K562 (cell line): Measurements from ENCODE around the gene MKNK2. TPM values are rescaled to one million over a fixed set of nuclear protein-coding genes. Genes with fewer than 3 reads are reported as not detected.

Experiments
- DDX20 ChIP-seq: fragments of 450-650 bp; IDR thresholded peaks from 2 replicates; pipeline ENCODE4 v1.6.1; 2016; ENCODE audit warnings: missing genetic modification characterization, low read depth, mild to moderate bottlenecking, missing compliant biosample characterization, moderate library complexity
- MEF2D ChIP-seq: conservative IDR thresholded peaks from 2 replicates; pipeline ENCODE4 v1.6.1; 2016; ENCODE audit warnings: low read depth, missing genetic modification characterization, missing compliant biosample characterization
- MXI1 ChIP-seq: IDR thresholded peaks from 2 replicates; pipeline ENCODE4 v1.6.1; 2011; ENCODE audit warnings: low read depth, mild to moderate bottlenecking, improper control_type of control experiment, low read length
- RBM22 ChIP-seq: fragments of 200-400 bp; formaldehyde crosslinking; IDR thresholded peaks from 2 replicates; pipeline ENCODE4 v1.6.1; 2018; ENCODE audit warnings: low read length, low read depth; ENCODE audit not compliant: poor library complexity, severe bottlenecking
- SRSF9 ChIP-seq: fragments of 200-400 bp; formaldehyde crosslinking; IDR thresholded peaks from 2 replicates; pipeline ENCODE4 v1.6.1; 2017; ENCODE audit warnings: low read depth, low read length, borderline replicate concordance
- TEAD4 ChIP-seq, 2 experiments: sonication (generic) in 1 of 2; formaldehyde crosslinking in 1 of 2; IDR thresholded peaks; 2 replicates each; pipeline versions ENCODE4 v1.6.1 to v1.8.0; 2012 to 2022; ENCODE audit warnings: borderline replicate concordance in 1 of 2, inconsistent platforms in 1 of 2, low read length in 1 of 2, mild to moderate bottlenecking in 1 of 2, missing genetic modification reagents in 1 of 2
- ZKSCAN1 ChIP-seq: fragments of 150-350 bp; IDR thresholded peaks from 2 replicates; pipeline ENCODE4 v1.6.1; 2016; ENCODE audit warnings: low read depth, low read length
- ZNF695 ChIP-seq: fragments of 450-650 bp; formaldehyde crosslinking; IDR thresholded peaks from 2 replicates; pipeline ENCODE4 v1.4.0; 2020; ENCODE audit warnings: mild to moderate bottlenecking, moderate library complexity
- polyA plus RNA-seq, 8 experiments: library from polyadenylated mRNA; depleted of rRNA in 4 of 8; stranded (reverse) in 5 of 8; unstranded in 3 of 8; fragments of >200 nt; fragmentation: Nextera tagmentation in 2 of 8; fragmentation: Illumina TruSeq in 1 of 8; extraction: Ambion mirVana in 2 of 8; extraction: Trizol in 1 of 8; gene quantifications; 2 replicates each; pipeline versions ENCODE4 v1.2.1 to v1.2.3, GENCODE V29; 2011 to 2014; ENCODE audit warnings: inconsistent platforms in 1 of 8, missing spikeins in 1 of 8
- total RNA-seq, 7 experiments: library from RNA; depleted of rRNA in 6 of 7; stranded (reverse); fragments of >200 nt in 6 of 7; fragmentation: Illumina TruSeq in 2 of 7; extraction: Trizol in 2 of 7; gene quantifications; 2 replicates each; pipeline versions ENCODE4 v1.2.1 to v1.2.3, GENCODE V29; 2011 to 2021; ENCODE audit warnings: low replicate concordance in 1 of 7
- TF ChIP-seq, protein P1 (sequence below), 2 experiments: fragments of 250-450 bp in 1 of 2; fragments of 450-650 bp in 1 of 2; sonication (Bioruptor Pico) in 1 of 2; IDR thresholded peaks; 2 replicates each; pipeline versions ENCODE4 v1.6.1 to v1.8.0; 2016 to 2021; ENCODE audit warnings: mild to moderate bottlenecking in 2 of 2, moderate library complexity in 2 of 2, missing compliant biosample characterization in 1 of 2, missing genetic modification characterization in 1 of 2
- TF ChIP-seq, protein P2 (sequence below): fragments of 250-450 bp; sonication (Bioruptor Pico); IDR thresholded peaks from 2 replicates; pipeline ENCODE4 v1.8.0; 2021; ENCODE audit warnings: moderate library complexity, mild to moderate bottlenecking, inconsistent platforms
- TF ChIP-seq, protein P3 (sequence below): fragments of 200-800 bp; sonication (Bioruptor generic); IDR thresholded peaks from 2 replicates; pipeline ENCODE4 v1.6.1; 2017; ENCODE audit warnings: missing genetic modification characterization, missing compliant biosample characterization
- TF ChIP-seq, protein P4 (sequence below): fragments of 250-450 bp; sonication (Bioruptor Pico); IDR thresholded peaks from 2 replicates; pipeline ENCODE4 v1.8.0; 2022; ENCODE audit warnings: moderate library complexity, mild to moderate bottlenecking, inconsistent platforms
- TF ChIP-seq, protein P5 (sequence below): fragments of 450-650 bp; IDR thresholded peaks from 2 replicates; pipeline ENCODE4 v1.6.1; 2016; ENCODE audit warnings: low read depth

Gene MKNK2
- total and polyA plus RNA-seq, 9 of the 15 experiments (the other 6 are each of a cell fraction or from before 2014, with no cell fraction given): 5.1 to 191 (median 51.9) TPM

DNA sequence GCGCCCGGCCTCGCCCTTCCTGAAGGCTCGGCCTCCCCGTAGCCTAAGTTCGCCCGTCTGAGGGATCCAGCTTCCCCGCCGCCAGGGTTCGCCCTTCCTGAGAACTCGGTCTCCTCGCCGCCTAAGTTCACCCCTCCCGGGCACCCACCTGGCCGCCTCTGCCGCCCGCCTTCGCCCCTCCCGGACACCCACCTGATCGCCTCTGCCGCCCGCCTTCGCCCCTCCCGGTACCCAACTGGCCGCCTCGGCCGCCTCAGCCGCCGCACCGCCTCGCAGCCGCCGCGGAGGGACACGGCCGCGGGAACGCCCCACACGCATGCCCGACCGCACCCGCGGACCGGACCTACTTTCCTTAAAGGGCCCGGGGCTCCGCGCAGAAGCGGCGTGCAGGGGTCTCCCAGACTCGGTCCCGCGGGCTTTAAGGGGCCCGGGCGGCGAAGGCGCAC lies 45.0 kb upstream of the MKNK2 start, which contains the start of gene MOB3A (continued):
- TF ChIP-seq DDX20: no peak
- TF ChIP-seq, protein P1, sequence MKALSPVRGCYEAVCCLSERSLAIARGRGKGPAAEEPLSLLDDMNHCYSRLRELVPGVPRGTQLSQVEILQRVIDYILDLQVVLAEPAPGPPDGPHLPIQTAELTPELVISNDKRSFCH (CRISPR knock-in tag; IDR thresholded peaks at IDR 0.05): no peak
- TF ChIP-seq, protein P1 (tag; IDR thresholded peaks at IDR 0.05): peak; percentile 83
- no peak for TF ChIP-seq SRSF9
- no peak for TF ChIP-seq RBM22
- TF ChIP-seq TEAD4 (IDR thresholded peaks at IDR 0.05; ENCODE audit: low read length): no peak; the same call in 1 of the 2 replicates
- peak; percentile 54; the same call in 1 of the 2 replicates for TF ChIP-seq TEAD4 (CRISPR knock-in tag; IDR thresholded peaks at IDR 0.05; ENCODE audit: borderline replicate concordance)
- TF ChIP-seq, protein P2, sequence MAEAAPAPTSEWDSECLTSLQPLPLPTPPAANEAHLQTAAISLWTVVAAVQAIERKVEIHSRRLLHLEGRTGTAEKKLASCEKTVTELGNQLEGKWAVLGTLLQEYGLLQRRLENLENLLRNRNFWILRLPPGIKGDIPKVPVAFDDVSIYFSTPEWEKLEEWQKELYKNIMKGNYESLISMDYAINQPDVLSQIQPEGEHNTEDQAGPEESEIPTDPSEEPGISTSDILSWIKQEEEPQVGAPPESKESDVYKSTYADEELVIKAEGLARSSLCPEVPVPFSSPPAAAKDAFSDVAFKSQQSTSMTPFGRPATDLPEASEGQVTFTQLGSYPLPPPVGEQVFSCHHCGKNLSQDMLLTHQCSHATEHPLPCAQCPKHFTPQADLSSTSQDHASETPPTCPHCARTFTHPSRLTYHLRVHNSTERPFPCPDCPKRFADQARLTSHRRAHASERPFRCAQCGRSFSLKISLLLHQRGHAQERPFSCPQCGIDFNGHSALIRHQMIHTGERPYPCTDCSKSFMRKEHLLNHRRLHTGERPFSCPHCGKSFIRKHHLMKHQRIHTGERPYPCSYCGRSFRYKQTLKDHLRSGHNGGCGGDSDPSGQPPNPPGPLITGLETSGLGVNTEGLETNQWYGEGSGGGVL (CRISPR knock-in tag): no peak
- TF ChIP-seq MEF2D (tag): 0 out of 2 replicates have a peak, but pooled peaks have one; percentile 28
- TF ChIP-seq, protein P3, sequence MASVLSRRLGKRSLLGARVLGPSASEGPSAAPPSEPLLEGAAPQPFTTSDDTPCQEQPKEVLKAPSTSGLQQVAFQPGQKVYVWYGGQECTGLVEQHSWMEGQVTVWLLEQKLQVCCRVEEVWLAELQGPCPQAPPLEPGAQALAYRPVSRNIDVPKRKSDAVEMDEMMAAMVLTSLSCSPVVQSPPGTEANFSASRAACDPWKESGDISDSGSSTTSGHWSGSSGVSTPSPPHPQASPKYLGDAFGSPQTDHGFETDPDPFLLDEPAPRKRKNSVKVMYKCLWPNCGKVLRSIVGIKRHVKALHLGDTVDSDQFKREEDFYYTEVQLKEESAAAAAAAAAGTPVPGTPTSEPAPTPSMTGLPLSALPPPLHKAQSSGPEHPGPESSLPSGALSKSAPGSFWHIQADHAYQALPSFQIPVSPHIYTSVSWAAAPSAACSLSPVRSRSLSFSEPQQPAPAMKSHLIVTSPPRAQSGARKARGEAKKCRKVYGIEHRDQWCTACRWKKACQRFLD (CRISPR knock-in tag): no peak
- TF ChIP-seq, protein P4, sequence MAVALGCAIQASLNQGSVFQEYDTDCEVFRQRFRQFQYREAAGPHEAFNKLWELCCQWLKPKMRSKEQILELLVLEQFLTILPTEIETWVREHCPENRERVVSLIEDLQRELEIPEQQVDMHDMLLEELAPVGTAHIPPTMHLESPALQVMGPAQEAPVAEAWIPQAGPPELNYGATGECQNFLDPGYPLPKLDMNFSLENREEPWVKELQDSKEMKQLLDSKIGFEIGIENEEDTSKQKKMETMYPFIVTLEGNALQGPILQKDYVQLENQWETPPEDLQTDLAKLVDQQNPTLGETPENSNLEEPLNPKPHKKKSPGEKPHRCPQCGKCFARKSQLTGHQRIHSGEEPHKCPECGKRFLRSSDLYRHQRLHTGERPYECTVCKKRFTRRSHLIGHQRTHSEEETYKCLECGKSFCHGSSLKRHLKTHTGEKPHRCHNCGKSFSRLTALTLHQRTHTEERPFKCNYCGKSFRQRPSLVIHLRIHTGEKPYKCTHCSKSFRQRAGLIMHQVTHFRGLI: no peak
- TF ChIP-seq ZKSCAN1: no peak
- no peak for TF ChIP-seq ZNF695 (CRISPR knock-in tag)
- no peak for TF ChIP-seq MXI1
- TF ChIP-seq, protein P5, sequence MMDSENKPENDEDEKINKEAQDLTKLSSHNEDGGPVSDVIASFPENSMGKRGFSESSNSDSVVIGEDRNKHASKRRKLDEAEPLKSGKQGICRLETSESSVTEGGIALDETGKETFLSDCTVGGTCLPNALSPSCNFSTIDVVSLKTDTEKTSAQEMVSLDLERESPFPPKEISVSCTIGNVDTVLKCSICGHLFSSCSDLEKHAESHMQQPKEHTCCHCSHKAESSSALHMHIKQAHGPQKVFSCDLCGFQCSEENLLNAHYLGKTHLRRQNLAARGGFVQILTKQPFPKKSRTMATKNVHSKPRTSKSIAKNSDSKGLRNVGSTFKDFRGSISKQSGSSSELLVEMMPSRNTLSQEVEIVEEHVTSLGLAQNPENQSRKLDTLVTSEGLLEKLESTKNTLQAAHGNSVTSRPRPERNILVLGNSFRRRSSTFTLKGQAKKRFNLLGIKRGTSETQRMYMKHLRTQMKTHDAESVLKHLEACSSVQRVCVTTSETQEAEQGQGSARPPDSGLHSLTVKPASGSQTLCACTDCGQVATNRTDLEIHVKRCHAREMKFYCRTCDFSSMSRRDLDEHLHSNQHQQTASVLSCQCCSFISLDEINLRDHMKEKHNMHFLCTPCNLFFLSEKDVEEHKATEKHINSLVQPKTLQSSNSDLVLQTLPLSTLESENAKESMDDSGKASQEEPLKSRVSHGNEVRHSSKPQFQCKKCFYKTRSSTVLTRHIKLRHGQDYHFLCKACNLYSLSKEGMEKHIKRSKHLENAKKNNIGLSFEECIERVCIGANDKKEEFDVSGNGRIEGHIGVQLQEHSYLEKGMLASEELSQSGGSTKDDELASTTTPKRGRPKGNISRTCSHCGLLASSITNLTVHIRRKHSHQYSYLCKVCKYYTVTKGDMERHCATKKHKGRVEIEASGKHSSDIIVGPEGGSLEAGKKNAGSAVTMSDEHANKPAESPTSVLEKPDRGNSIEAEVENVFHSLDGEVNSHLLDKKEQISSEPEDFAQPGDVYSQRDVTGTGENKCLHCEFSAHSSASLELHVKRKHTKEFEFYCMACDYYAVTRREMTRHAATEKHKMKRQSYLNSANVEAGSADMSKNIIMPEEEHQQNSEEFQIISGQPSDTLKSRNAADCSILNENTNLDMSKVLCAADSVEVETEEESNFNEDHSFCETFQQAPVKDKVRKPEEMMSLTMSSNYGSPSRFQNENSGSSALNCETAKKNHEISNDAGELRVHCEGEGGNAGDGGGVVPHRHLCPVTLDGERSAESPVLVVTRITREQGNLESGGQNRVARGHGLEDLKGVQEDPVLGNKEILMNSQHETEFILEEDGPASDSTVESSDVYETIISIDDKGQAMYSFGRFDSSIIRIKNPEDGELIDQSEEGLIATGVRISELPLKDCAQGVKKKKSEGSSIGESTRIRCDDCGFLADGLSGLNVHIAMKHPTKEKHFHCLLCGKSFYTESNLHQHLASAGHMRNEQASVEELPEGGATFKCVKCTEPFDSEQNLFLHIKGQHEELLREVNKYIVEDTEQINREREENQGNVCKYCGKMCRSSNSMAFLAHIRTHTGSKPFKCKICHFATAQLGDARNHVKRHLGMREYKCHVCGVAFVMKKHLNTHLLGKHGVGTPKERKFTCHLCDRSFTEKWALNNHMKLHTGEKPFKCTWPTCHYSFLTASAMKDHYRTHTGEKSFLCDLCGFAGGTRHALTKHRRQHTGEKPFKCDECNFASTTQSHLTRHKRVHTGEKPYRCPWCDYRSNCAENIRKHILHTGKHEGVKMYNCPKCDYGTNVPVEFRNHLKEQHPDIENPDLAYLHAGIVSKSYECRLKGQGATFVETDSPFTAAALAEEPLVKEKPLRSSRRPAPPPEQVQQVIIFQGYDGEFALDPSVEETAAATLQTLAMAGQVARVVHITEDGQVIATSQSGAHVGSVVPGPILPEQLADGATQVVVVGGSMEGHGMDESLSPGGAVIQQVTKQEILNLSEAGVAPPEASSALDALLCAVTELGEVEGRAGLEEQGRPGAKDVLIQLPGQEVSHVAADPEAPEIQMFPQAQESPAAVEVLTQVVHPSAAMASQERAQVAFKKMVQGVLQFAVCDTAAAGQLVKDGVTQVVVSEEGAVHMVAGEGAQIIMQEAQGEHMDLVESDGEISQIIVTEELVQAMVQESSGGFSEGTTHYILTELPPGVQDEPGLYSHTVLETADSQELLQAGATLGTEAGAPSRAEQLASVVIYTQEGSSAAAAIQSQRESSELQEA: no peak
